ENCODE measurements around the gene CSNK2A1.
"Not testable (repeated sequence)": the region's sequence is repeated elsewhere in the genome, so short reads cannot be mapped to it uniquely, and the experiment has no call there.

The CSNK2A1 gene

GRCh38 chr20:460707-461106 lies 82.9 kb downstream of the CSNK2A1 start:
- peak in 5 of 56 donors; percentile 3 to 17 (median 8) for DNase-seq

GRCh38 chr20:460180-460579 lies 83.4 kb downstream of the CSNK2A1 start:
- DNase-seq, result no peak

- no peak for DNase-seq
Observed at GRCh38 chr20:458776-459175, 84.8 kb downstream of the CSNK2A1 start.

GRCh38 chr20:454951-455350 lies 88.6 kb downstream of the CSNK2A1 start:
- DNase-seq, result no peak

GRCh38 chr20:452021-452420 lies 91.6 kb downstream of the CSNK2A1 start:
- not testable (repeated sequence) for DNase-seq

GRCh38 chr20:445514-446336 lies 97.9 kb downstream of the CSNK2A1 start:
- no peak for DNase-seq

- DNase-seq, result peak in 1 of 56 donors; percentile 27
Observed at GRCh38 chr20:444862-445426, 98.6 kb downstream of the CSNK2A1 start.

- no peak for DNase-seq
Observed at GRCh38 chr20:444117-444516, 99.5 kb downstream of the CSNK2A1 start.

GRCh38 chr20:443223-443775 lies 100.3 kb downstream of the CSNK2A1 start:
- no peak for DNase-seq

GRCh38 chr20:440636-441035 lies 103.0 kb downstream of the CSNK2A1 start:
- no peak for DNase-seq

GRCh38 chr20:440148-440547 lies 103.4 kb downstream of the CSNK2A1 start:
- no peak for DNase-seq

- peak in 2 of 56 donors; percentile 8 to 28 for DNase-seq
Observed at GRCh38 chr20:438571-439469, 104.8 kb downstream of the CSNK2A1 start.

GRCh38 chr20:437787-438486 lies 105.7 kb downstream of the CSNK2A1 start:
- peak in 2 of 56 donors; percentile 8 to 18 for DNase-seq

GRCh38 chr20:436476-436875 lies 107.1 kb downstream of the CSNK2A1 start:
- DNase-seq, result no peak

- DNase-seq, result no peak
Observed at GRCh38 chr20:435558-435957, 108.0 kb downstream of the CSNK2A1 start.

GRCh38 chr20:434661-435419 lies 108.8 kb downstream of the CSNK2A1 start:
- no peak for DNase-seq

- DNase-seq, result no peak
Observed at GRCh38 chr20:434221-434620, 109.4 kb downstream of the CSNK2A1 start.

- no peak for DNase-seq
Observed at GRCh38 chr20:433300-433975, 110.2 kb downstream of the CSNK2A1 start.

- no peak for DNase-seq
Observed at GRCh38 chr20:432677-433299, 110.8 kb downstream of the CSNK2A1 start.

Data from nucleus accumbens (tissue), 56 donors.